Adipose tissue (tissue), 3 donors: ENCODE measurements around the gene DSG3. TPM values are rescaled to one million over a fixed set of nuclear protein-coding genes. Genes with fewer than 3 reads are reported as not detected.
"Not testable (repeated sequence)": the region's sequence is repeated elsewhere in the genome, so short reads cannot be mapped to it uniquely, and the experiment has no call there.

Experiments
- H3K27ac ChIP-seq: one replicate; pipeline ENCODE4 v1.5.1; 2013; ENCODE audit warnings: low read depth, low read length
- WGBS, 3 donors: extraction: QIAGEN DNeasy Blood & Tissue Kit; methylation state at CpG; one replicate each; pipeline ENCODE4 v1.1.7; 2013; 5-methylcytosine and 5-hydroxymethylcytosine counted together
- polyA plus RNA-seq, 3 donors: library from polyadenylated mRNA; stranded (reverse); fragments of 200-250 nt; gene quantifications; one replicate each; pipeline ENCODE4 v1.2.3, GENCODE V29; 2013
- donor health status: healthy with polysubstance abuse.
- donor health status: Bipolar disorder and iron deficiency.
- donor health status: healthy.

Gene DSG3
- polyA plus RNA-seq, 3 donors: 0.01 to 0.37 TPM; not detected in 1

DNA sequence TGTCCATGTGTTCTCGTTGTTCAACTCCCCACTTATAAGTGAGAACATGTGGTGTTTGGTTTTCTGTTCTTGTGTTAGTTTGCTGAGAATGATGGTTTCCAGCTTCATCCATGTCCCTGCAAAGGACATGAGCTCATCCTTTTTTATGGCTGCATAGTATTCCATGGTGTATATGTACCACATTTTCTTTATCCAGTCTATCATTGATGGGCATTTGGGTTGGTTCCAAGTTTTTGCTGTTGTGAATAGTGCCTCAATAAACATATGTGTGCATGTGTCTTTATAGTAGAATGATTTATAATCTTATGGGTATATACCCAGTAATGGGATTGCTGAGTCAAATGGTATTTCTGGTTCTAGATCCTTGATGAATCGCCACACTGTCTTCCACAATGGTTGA is 59.6 kb downstream of the DSG3 start:
- 93 to 98% (median 97%) methylated on average over 2 of the region's 2 CpGs for WGBS, 3 donors
- H3K27ac ChIP-seq: not testable (repeated sequence)

DNA sequence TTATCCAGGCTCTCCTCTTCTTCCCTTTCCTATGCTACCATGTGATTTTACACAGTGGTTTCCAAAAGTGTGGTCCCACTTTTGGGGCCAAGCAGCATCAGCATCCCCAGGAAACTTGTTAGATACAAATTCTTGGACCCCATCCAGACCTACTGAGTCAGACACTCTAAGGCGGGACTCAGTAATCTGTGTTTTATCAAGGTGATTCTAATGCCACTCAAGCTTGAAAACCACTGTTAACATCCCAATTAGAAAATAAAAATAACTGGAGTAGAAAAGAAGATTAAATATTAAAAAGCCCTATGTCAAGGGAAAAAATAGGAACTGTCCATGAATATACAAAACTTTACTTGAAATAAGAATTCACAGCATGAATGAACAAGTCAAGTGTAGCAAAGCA is 61.2 kb downstream of the DSG3 start:
- 51 to 74% (median 74%) methylated on average over 1 of the region's 1 CpG for WGBS, 3 donors

DNA sequence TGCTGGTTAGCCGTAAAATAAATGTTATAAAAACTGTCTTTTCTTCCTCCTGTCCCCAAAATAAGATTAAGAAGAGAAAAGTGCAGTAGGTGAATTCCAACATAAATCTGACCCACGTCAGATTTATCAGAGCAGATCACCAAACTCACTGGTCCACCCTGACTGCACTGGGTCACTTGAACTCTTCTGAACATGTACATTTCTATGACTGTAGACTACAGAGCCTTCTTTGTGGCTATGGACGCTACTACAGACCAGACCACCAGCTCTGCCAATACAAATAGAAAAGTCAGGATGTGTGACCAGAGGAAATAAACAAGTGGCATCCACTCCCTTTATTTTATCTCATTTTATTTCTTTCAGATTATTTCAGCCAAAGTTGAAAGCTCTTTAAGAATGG is 62.0 kb downstream of the DSG3 start:
- no peak overlapping the region for H3K27ac ChIP-seq
- WGBS, 3 donors: 69 to 89% (median 85%) methylated on average over 3 of the region's 3 CpGs

More for the DNA sequence above, 61.2 kb downstream of the DSG3 start:
- no peak overlapping the region for H3K27ac ChIP-seq

DNA sequence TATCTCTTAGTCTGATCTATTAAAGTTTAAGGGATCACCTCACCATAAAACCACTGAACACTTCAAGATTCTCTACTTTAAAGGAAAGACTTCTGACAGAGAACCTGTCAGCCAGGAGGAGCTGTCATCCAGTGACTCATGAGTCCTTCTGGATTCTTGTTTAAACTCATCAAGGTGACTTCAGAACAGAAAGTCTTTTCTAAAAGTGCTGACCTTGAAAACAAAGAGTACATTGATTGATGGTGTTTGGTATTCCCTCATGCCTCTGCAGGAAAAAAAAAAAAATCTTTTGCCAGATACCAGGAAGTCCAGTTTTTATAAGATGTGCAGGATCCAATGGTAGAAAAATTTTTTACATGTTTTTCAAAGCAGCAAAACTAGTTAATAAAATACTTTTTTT is 62.8 kb downstream of the DSG3 start:
- no peak overlapping the region for H3K27ac ChIP-seq

DNA sequence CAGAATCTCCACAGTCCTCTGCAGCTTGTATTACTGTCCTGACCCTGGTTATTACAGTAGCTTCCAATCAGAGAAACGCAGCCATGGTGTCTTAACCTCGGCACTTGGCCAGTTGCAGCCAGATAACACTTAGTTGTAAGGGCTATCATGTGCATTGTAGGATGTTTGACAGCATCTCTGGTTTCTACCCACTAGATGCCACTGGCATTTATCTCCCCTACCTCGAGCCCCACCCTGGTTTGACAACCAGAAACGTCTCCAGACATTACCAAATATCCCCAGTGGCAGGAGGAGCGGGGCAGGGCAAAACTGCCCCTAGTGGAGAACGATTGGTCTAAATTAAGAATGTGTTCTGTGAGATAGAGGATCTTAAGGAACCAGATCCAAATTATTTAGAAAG is 63.6 kb downstream of the DSG3 start:
- WGBS, 3 donors: 62 to 68% (median 67%) methylated on average over 6 of the region's 6 CpGs
- no peak overlapping the region for H3K27ac ChIP-seq

DNA sequence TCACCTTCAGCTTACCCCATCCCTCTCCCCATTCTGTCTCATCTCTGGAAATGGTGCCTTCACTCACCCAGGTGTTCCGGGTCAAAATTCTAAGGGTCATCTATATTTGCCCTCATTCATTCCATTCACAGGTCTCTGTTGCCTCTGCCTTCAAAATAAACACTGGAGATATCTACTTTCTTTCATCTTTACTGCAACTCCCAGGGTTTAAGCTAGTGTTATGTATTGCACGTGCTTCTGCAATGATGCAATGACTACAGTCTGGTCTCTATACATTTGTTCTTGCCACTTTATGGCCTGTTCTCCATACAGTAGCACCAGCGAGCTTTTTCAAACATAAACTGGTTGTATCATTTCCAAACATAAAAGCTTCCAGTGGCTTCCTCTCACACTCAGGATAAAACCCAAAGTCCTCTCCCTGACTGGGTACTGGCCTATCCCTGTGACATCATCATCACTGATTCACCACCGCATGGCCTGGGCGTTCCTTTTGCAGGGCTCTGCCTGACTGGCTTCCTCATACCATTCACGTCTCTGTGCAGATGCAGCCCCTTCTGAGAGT is 64.7 kb downstream of the DSG3 start:
- WGBS, 3 donors: 64 to 78% (median 67%) methylated on average over 6 of the region's 6 CpGs

DNA sequence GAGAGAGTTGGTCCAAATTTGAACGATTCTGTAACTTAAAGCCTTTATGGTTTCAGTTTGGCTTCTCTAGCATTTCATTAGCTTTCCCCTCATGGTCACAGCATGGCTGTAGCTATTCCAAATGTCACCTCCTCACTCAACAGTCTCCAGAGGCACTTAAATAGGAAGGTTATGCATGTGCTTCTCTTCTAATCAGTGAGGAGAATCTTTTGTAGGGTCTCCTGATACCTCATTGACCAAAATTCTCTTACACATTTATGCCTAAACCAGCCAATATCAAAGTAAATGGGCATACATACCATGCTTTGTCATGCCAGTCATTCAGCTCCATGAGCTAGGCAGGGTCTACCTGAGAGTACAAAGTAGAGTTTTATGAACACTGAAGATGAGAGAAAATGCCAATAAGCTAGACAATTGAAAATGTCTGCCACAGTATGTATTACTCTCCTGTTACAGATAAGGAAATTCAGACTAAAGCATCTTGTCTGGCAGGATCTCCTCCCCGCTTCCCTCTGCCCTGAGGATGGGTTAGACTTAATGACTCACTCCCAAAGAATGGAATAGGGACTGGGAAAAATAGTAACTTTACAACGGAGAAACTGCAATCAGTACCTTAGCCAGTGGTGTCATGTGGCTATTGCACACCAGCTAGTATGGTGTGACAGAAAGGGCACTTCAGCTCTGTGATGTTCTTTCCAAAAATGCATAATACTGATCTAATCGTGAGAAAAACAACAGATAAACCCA is 65.8 kb downstream of the DSG3 start:
- 64 to 71% (median 70%) methylated on average over 4 of the region's 4 CpGs for WGBS, 3 donors
- no peak overlapping the region for H3K27ac ChIP-seq

More for the DNA sequence above, 64.7 kb downstream of the DSG3 start:
- H3K27ac ChIP-seq: no peak overlapping the region

DNA sequence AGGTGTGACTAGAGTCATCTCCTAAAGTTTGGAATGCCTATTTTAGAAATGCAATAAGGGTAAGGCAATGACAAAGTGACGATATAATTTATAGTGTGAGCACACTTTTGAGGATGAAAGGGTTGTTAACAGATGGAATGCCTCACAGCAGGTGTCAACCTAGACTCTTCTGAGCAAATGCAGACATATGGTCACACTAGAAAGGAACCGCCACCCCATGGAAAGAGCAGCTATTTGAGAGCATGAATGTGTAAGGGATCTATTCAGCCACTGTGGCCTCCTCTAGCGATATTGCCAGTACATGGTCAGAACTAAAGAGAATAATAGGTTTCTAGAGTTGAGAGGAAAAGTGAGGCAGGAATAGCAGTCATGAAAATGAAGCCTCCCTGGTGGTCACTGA is 68.9 kb downstream of the DSG3 start:
- H3K27ac ChIP-seq: no peak overlapping the region
- WGBS, 3 donors: 81 to 93% (median 92%) methylated on average over 3 of the region's 3 CpGs

DNA sequence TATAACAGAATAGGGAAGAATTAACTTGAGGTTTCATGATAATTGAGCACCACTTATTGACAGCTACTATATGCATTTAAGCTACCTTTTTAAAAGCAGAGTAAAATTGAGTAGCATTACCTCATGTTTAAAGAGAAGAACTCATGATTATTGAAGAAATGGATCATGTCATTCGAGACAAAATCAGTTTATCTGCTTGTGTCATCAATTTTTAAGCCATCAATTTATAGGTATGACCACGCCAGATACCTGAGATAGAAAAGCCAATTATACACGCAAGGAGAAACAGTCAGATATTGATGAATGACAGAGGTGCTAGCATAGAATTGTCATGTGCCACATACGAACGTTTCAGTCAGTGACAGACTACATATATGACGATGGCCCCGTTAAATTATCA is 78.8 kb downstream of the DSG3 start:
- H3K27ac ChIP-seq: no peak overlapping the region

More for the DNA sequence above, 78.8 kb downstream of the DSG3 start:
- 79 to 92% (median 81%) methylated on average over 7 of the region's 7 CpGs for WGBS, 3 donors

Other genes with a start within 250 kb of the DSG3 start
- under 1 TPM in 1 of 3 donors, not detected in 2; 0.01 TPM for gene DSG1, start 129.6 kb upstream of the DSG3 start, polyA plus RNA-seq
- under 1 TPM in 1 of 3 donors, not detected in 2; 0.01 TPM for gene DSG4, start 71.0 kb upstream of the DSG3 start, polyA plus RNA-seq
- gene DSG2, start 50.4 kb downstream of the DSG3 start, polyA plus RNA-seq: 10 to 100 TPM in 2 of 3 donors, 1 to 10 TPM in 1; 4.7 to 17.7 (median 13.4) TPM
- 100 to 1,000 TPM in 1 of 3 donors, 1 to 10 TPM in 2; 1.1 to 223 (median 2.2) TPM for gene TTR, start 144.1 kb downstream of the DSG3 start, polyA plus RNA-seq
- 1 to 10 TPM in 2 of 3 donors, under 1 TPM in 1; 0.87 to 1.9 (median 1.9) TPM for gene B4GALT6, start 236.8 kb downstream of the DSG3 start, polyA plus RNA-seq